ENCODE data around the gene ZCCHC8.

Gene ZCCHC8

DNA sequence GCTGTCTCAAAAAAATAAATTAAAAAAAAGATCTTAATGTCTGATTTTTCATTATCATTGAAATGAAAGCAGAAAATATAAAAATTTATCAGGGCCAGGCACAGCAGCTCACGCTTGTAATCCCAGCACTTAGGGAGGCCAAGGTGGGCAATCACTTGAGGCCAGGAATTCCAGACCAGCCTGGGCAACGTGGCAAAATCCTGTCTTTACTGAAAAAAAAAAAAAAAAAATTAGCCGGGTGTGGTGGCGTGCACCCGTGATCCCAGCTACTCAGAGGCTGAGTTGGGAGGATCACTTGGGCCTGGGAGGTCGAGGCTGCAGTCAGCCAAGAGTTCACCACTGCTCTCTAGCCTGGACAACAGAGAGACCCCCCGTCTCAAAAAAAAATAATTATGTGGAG lies 40.7 kb downstream of the ZCCHC8 start:
- TF ChIP-seq, protein P1, sequence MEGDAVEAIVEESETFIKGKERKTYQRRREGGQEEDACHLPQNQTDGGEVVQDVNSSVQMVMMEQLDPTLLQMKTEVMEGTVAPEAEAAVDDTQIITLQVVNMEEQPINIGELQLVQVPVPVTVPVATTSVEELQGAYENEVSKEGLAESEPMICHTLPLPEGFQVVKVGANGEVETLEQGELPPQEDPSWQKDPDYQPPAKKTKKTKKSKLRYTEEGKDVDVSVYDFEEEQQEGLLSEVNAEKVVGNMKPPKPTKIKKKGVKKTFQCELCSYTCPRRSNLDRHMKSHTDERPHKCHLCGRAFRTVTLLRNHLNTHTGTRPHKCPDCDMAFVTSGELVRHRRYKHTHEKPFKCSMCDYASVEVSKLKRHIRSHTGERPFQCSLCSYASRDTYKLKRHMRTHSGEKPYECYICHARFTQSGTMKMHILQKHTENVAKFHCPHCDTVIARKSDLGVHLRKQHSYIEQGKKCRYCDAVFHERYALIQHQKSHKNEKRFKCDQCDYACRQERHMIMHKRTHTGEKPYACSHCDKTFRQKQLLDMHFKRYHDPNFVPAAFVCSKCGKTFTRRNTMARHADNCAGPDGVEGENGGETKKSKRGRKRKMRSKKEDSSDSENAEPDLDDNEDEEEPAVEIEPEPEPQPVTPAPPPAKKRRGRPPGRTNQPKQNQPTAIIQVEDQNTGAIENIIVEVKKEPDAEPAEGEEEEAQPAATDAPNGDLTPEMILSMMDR (IDR thresholded peaks at IDR 0.05; ENCODE audit: low read depth, low read length), result no peak
- no peaks in the 10 kb centered on the region for H3K27me3 ChIP-seq (ENCODE audit: insufficient read depth, low read depth, severe bottlenecking)
- H3K27ac ChIP-seq, result no peak overlapping the region
- no peak overlapping the region for H3K4me3 ChIP-seq (ENCODE audit: low read depth, low read length)
- no peaks in the 10 kb centered on the region for H3K36me3 ChIP-seq
- no peaks in the 10 kb centered on the region for H3K9me3 ChIP-seq (ENCODE audit: severe bottlenecking)
- DNase-seq, result no peak

DNA sequence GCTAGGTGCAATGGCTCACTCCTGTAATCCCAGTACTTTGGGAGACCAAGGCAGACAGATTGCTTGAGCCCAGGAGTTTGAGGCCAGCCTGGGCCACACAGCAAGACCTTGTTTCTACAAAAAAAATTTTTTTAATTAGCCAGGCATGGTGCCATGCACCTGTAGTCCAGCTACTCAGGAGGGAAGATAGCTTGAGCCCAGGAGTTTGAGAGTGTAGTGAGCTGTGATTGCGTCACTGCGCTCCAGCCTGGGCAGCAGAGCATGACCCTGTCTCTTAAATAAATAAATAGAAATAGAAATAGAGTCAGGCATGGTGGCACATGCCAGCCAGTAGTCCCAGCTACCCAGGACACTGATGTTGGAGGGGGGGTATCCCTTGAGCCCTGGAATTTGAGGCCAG lies 41.5 kb downstream of the ZCCHC8 start:
- Histone ChIP-seq H3K27ac (no peak overlapping the region), H3K27me3 (ENCODE audit: insufficient read depth, low read depth, severe bottlenecking) (no peaks in the 10 kb centered on the region), H3K4me3 (ENCODE audit: low read depth, low read length) (no peak overlapping the region), H3K36me3 (no peaks in the 10 kb centered on the region), H3K9me3 (ENCODE audit: severe bottlenecking) (no peaks in the 10 kb centered on the region)
- TF ChIP-seq, protein P1 (IDR thresholded peaks at IDR 0.05; ENCODE audit: low read depth, low read length), result no peak
- no peak for DNase-seq

DNA sequence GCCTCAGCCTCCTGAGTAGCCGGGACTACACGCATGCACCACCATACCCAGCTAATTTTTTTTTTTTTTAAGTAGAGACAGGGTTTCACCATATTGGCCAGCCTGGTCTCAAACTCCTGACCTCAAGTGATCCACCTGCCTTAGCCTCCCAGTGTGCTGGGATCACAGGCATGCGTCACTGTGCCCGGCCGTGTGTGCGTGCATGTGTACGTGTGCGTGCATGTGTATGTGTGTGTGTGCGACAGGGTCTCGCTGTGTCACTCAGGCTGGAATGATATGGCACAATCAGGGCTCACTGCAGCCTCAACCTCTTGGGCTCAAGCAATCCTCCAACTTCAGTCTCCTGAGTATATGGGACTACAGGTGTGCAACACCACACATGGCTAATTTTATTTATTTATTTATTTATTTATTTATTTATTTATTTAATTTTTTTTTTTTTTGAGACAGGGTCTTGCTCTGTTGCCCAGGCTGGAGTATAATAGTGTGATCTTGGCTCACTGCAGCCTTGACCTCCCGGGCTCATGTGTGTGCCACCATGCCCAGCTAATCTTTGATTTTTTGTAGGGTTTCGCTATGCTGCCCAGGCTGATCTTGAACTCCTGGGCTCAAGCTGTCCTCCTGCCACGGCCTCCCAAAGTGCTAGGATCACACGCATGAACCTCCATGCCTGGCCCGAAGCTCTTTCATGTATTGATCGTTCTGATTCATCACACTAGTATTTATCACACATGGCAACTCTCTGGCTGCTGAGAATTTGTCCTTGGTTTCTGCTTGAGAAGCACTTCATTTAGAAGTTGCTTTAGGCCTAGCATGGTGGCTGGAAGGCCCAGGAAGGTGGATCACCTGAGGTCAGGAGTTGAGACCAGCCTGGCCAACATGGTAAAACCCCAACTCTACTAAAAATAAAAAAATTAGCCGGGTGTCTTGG lies 42.4 kb downstream of the ZCCHC8 start:
- Histone ChIP-seq H3K27ac (no peak overlapping the region), H3K27me3 (ENCODE audit: insufficient read depth, low read depth, severe bottlenecking) (no peaks in the 10 kb centered on the region), H3K36me3 (no peaks in the 10 kb centered on the region), H3K9me3 (ENCODE audit: severe bottlenecking) (no peaks in the 10 kb centered on the region), H3K4me3 (ENCODE audit: low read depth, low read length) (no peak overlapping the region)
- DNase-seq, result no peak
- TF ChIP-seq, protein P1 (IDR thresholded peaks at IDR 0.05; ENCODE audit: low read depth, low read length), result no peak

DNA sequence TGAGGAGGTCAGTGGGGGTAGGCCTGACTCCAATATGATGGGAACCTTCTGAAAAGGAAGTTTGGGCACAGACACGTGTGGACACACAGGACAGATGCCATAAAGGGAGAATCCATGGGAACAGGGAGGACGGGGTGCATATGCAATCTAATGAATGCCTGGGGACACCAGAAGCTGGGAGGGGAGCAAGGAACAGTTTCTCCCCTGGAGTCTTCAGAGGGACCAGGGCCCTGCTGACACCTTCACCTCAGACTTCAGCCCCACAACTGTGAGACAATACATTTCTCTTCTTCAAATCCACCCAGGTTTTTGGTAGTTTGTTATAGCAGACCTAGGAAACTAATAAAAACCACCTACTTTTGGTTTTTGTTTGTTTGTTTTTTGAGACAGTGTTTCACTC lies 43.1 kb downstream of the ZCCHC8 start:
- Histone ChIP-seq H3K36me3 (no peaks in the 10 kb centered on the region), H3K4me3 (ENCODE audit: low read depth, low read length) (no peak overlapping the region), H3K27me3 (ENCODE audit: insufficient read depth, low read depth, severe bottlenecking) (no peaks in the 10 kb centered on the region), H3K9me3 (ENCODE audit: severe bottlenecking) (no peaks in the 10 kb centered on the region), H3K27ac (no peak overlapping the region)
- no peak for DNase-seq
- TF ChIP-seq, protein P1 (IDR thresholded peaks at IDR 0.05; ENCODE audit: low read depth, low read length), result no peak

DNA sequence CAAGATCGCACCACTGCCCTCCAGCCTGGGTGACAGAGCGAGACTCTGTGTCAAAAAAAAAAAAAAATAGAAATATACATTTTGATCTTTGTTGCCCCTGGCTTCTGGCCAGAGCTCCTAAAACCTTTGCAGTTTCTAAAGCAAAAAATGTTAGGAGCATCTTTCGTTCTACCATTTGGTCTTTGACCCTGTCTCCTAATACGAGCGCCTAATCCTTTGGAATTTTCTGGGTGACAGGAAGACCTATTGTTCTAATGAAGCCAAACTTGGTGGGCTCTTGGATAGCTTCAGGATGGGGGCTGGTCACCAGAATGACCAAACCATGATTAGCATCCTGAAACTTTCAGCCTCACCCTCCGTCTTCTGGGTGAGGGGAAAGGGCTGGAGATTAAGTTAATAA lies 46.0 kb downstream of the ZCCHC8 start:
- Histone ChIP-seq H3K27me3 (ENCODE audit: insufficient read depth, low read depth, severe bottlenecking) (no peaks in the 10 kb centered on the region), H3K4me3 (ENCODE audit: low read depth, low read length) (no peak overlapping the region), H3K27ac (no peak overlapping the region), H3K36me3 (no peaks in the 10 kb centered on the region), H3K9me3 (ENCODE audit: severe bottlenecking) (no peaks in the 10 kb centered on the region)
- DNase-seq, result no peak
- TF ChIP-seq, protein P1 (IDR thresholded peaks at IDR 0.05; ENCODE audit: low read depth, low read length), result no peak

Data from WERI-Rb-1 (cell line).